H1 (cell line): ENCODE results near the gene ARRB1. TPM values are rescaled to one million over a fixed set of nuclear protein-coding genes. Genes with fewer than 3 reads are reported as not detected.

Experiments used
- CTCF ChIA-PET: fragments of 300-600 bp; sonication (Branson Sonifier 250); formaldehyde crosslinking; loops from one replicate; lab custom pipeline; 2021; ENCODE audit not compliant: partially characterized antibody; lab: Charles Lee
- POLR2A ChIA-PET: fragments of 300-600 bp; sonication (Branson Sonifier 250); formaldehyde crosslinking; loops from one replicate; lab custom pipeline; 2021; ENCODE audit warnings: inconsistent platforms; ENCODE audit not compliant: partially characterized antibody; lab: Charles Lee
- DNase-seq, 2 experiments: peaks; one replicate each; pipeline versions ENCODE4 v3.0.0 to v3.0.0-alpha.2; 2010 to 2022; ENCODE audit warnings: low spot score in 2 of 2, low read depth in 1 of 2, mixed read lengths in 1 of 2
- FAIRE-seq: peaks from 2 replicates; lab custom pipeline; 2011; peaks lifted over from hg19 to GRCh38; lab: Jason Lieb, UNC
- H2AFZ ChIP-seq: 2 replicates; pipeline ENCODE4 v1.8.1; 2012; ENCODE audit warnings: low read length, inconsistent platforms
- H2AK5ac ChIP-seq: 2 replicates; pipeline ENCODE4 v1.6.1; 2013; ENCODE audit warnings: low read depth, low read length
- H2BK120ac ChIP-seq: replicated peaks from 2 replicates; pipeline ENCODE3; 2013; ENCODE audit warnings: low read depth, low read length, inconsistent platforms
- H2BK12ac ChIP-seq: 2 replicates; pipeline ENCODE4 v1.6.1; 2013; ENCODE audit warnings: low read depth, low read length
- H2BK15ac ChIP-seq: 2 replicates; pipeline ENCODE4 v1.6.1; 2013; ENCODE audit warnings: low read length
- H2BK20ac ChIP-seq: 2 replicates; pipeline ENCODE4 v1.6.1; 2013; ENCODE audit warnings: low read length
- H2BK5ac ChIP-seq: 2 replicates; pipeline ENCODE4 v1.6.1; 2013; ENCODE audit warnings: low read depth, low read length
- H3K14ac ChIP-seq: 2 replicates; pipeline ENCODE4 v1.6.1; 2013; ENCODE audit warnings: inconsistent platforms; ENCODE audit not compliant: insufficient read length
- H3K18ac ChIP-seq: 2 replicates; pipeline ENCODE4 v1.6.1; 2013; ENCODE audit warnings: low read length; ENCODE audit errors: extremely low read depth
- H3K23ac ChIP-seq: 2 replicates; pipeline ENCODE4 v1.6.1; 2013; ENCODE audit warnings: inconsistent platforms; ENCODE audit not compliant: insufficient read length
- H3K23me2 ChIP-seq: 2 replicates; pipeline ENCODE4 v1.6.1; 2013; ENCODE audit warnings: low read depth, low read length
- H3K27ac ChIP-seq: 2 replicates; pipeline ENCODE4 v1.6.1; 2011; ENCODE audit warnings: low read depth, low read length, inconsistent platforms
- H3K27me3 ChIP-seq, 4 experiments: replicated peaks in 1 of 4; 1 replicate in 1 of 4; 2 replicates in 3 of 4; pipeline versions ENCODE4 v1.6.1 to v1.8.1; 2011 to 2013; ENCODE audit warnings: low read length in 3 of 4, mild to moderate bottlenecking in 3 of 4, inconsistent platforms in 2 of 4, mixed read lengths in 2 of 4, moderate library complexity in 1 of 4; ENCODE audit not compliant: control insufficient read depth in 3 of 4, insufficient read depth in 3 of 4; ENCODE audit errors: extremely low read depth in 1 of 4
- H3K36me3 ChIP-seq, 4 experiments: 2 replicates each; pipeline versions ENCODE4 v1.6.1 to v1.8.1; 2011 to 2013; ENCODE audit warnings: mild to moderate bottlenecking in 4 of 4, low read length in 3 of 4, moderate library complexity in 2 of 4, control low read depth in 1 of 4, inconsistent platforms in 1 of 4; ENCODE audit not compliant: insufficient read depth in 4 of 4, control insufficient read depth in 2 of 4
- H3K4ac ChIP-seq: replicated peaks from 2 replicates; pipeline ENCODE3; 2013; ENCODE audit warnings: low read length, low read depth, mixed read lengths, inconsistent platforms; ENCODE audit not compliant: insufficient read length
- H3K4me1 ChIP-seq, 4 experiments: replicated peaks in 1 of 4; 1 replicate in 1 of 4; 2 replicates in 3 of 4; pipeline versions ENCODE4 v1.6.1 to v1.8.1; 2011 to 2013; ENCODE audit warnings: low read length in 3 of 4, inconsistent platforms in 2 of 4, mixed read lengths in 1 of 4; ENCODE audit not compliant: insufficient read depth in 4 of 4, control insufficient read depth in 3 of 4
- H3K4me2 ChIP-seq, 2 experiments: 2 replicates each; pipeline versions ENCODE4 v1.6.1 to v1.8.1; 2011 to 2013; ENCODE audit warnings: low read depth in 2 of 2, low read length in 2 of 2, control low read depth in 1 of 2, inconsistent platforms in 1 of 2, mild to moderate bottlenecking in 1 of 2; ENCODE audit not compliant: insufficient read depth in 1 of 2
- H3K4me3 ChIP-seq, 4 experiments: fragments of 200-600, 300-600 bp in 1 of 4; sonication (generic), shearing (Covaris generic), sonication (Bioruptor Twin) in 1 of 4; 2 replicates each; pipeline versions ENCODE4 v1.5.1 to v1.8.1; 2011 to 2016; ENCODE audit warnings: low read length in 4 of 4, low read depth in 3 of 4, control low read depth in 2 of 4, inconsistent platforms in 2 of 4, mild to moderate bottlenecking in 2 of 4, mixed read lengths in 1 of 4, moderate library complexity in 1 of 4; ENCODE audit not compliant: insufficient read depth in 2 of 4; ENCODE audit errors: extremely low read depth in 1 of 4
- H3K56ac ChIP-seq: replicated peaks from 2 replicates; pipeline ENCODE3; 2013; ENCODE audit warnings: low read depth, mild to moderate bottlenecking, mixed read lengths, low read length, inconsistent platforms; ENCODE audit not compliant: insufficient read length
- H3K79me1 ChIP-seq: 2 replicates; pipeline ENCODE4 v1.6.1; 2013; ENCODE audit warnings: low read depth, low read length, control low read depth
- H3K79me2 ChIP-seq, 2 experiments: 2 replicates each; pipeline versions ENCODE4 v1.6.1 to v1.8.1; 2012 to 2013; ENCODE audit warnings: low read length in 2 of 2, mild to moderate bottlenecking in 2 of 2, inconsistent platforms in 1 of 2; ENCODE audit not compliant: insufficient read depth in 2 of 2, control insufficient read depth in 1 of 2
- H3K9ac ChIP-seq, 4 experiments: replicated peaks in 1 of 4; 1 replicate in 1 of 4; 2 replicates in 3 of 4; pipeline versions ENCODE4 v1.6.1 to v1.8.1; 2011 to 2013; ENCODE audit warnings: low read depth in 3 of 4, low read length in 3 of 4, control low read depth in 2 of 4, mild to moderate bottlenecking in 2 of 4, moderate library complexity in 2 of 4, inconsistent platforms in 1 of 4; ENCODE audit errors: extremely low read depth in 1 of 4
- H3K9me3 ChIP-seq, 2 experiments: 2 replicates each; pipeline versions ENCODE4 v1.6.1 to v1.8.1; 2012 to 2013; ENCODE audit warnings: mild to moderate bottlenecking in 2 of 2, moderate library complexity in 2 of 2, control low read depth in 1 of 2, inconsistent platforms in 1 of 2, low read depth in 1 of 2, low read length in 1 of 2, mixed read lengths in 1 of 2; ENCODE audit not compliant: insufficient read depth in 2 of 2
- H4K20me1 ChIP-seq, 2 experiments: replicated peaks in 1 of 2; 2 replicates each; pipeline versions ENCODE3 to v1.8.1; 2011 to 2013; ENCODE audit warnings: inconsistent platforms in 2 of 2, low read length in 2 of 2, mild to moderate bottlenecking in 1 of 2; ENCODE audit not compliant: insufficient read depth in 2 of 2, control insufficient read depth in 1 of 2
- H4K5ac ChIP-seq: 2 replicates; pipeline ENCODE4 v1.6.1; 2013; ENCODE audit warnings: low read length, low read depth, mixed read lengths, inconsistent platforms; ENCODE audit not compliant: insufficient read length
- H4K8ac ChIP-seq: 2 replicates; pipeline ENCODE4 v1.8.0; 2013; ENCODE audit warnings: mild to moderate bottlenecking, moderate library complexity, low read length, inconsistent platforms; ENCODE audit not compliant: insufficient read depth; ENCODE audit errors: extremely low read depth
- H4K91ac ChIP-seq: replicated peaks from 2 replicates; pipeline ENCODE3; 2013; ENCODE audit warnings: low read length, mixed read lengths, inconsistent platforms; ENCODE audit not compliant: insufficient read length
- CBX8 ChIP-seq: fragments of 300-800, 300-1000 bp; sonication (generic); IDR thresholded peaks from 2 replicates; pipeline ENCODE4 v1.7.1; 2016; ENCODE audit warnings: low read depth, low read length, borderline replicate concordance
- POU5F1 ChIP-seq: IDR thresholded peaks from 2 replicates; pipeline ENCODE4 v1.6.1; 2011; ENCODE audit warnings: low read depth, mild to moderate bottlenecking, low read length, moderate library complexity
- SAP30 ChIP-seq: fragments of 300-600 bp; sonication (generic); IDR thresholded peaks from 2 replicates; pipeline ENCODE4 v1.7.1; 2012; ENCODE audit warnings: low read length, moderate library complexity, mild to moderate bottlenecking, inconsistent platforms; ENCODE audit not compliant: insufficient read depth, insufficient replicate concordance
- SIRT6 ChIP-seq: IDR thresholded peaks from one replicate; pipeline ENCODE4 v1.7.1; 2012; ENCODE audit warnings: low read length, inconsistent platforms
- polyA plus RNA-seq, 7 experiments: library from polyadenylated mRNA; depleted of rRNA in 3 of 7; stranded (reverse) in 5 of 7; unstranded in 2 of 7; fragments of >200 nt in 5 of 7; fragments of 200-250 nt in 2 of 7; gene quantifications; 1 replicate in 5 of 7; 2 replicates in 1 of 7; 4 replicates in 1 of 7; pipeline versions ENCODE4 v1.2.1 to v1.2.3, GENCODE V29; 2011 to 2013; ENCODE audit warnings: missing spikeins in 2 of 7, mixed read lengths in 2 of 7
- total RNA-seq: library from RNA; stranded (reverse); fragmentation: NEBNext Ultra II Directional; extraction: Animal tissue kit (Norgen Biotek cat#: 25700); gene quantifications from 2 replicates; pipeline ENCODE4 v1.2.1, GENCODE V29; 2021

The ARRB1 gene
- total and polyA plus RNA-seq, 2 of the 8 experiments (the other 6 are each of a cell fraction or from before 2014, with no cell fraction given) = 9.4 to 31.8 TPM

DNA sequence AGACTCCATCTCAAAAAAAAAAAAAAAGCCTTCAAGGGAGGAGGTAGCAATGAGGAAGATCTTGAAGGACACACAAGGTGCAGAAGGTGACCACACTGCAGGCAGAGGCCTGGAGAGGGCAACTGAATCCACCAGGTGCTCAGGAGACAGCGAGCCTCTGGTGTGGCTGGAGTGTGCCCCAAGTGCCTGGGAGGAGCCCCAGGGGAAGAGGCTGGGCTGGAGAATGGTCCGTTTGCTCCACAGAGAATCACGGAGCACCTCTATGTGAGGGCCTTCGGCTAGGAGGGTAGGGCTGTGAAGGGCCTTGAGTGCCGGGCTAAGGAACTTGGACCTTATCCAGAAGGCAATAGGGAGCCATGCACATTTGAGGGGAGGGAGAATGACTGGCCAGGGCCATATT lies 50.3 kb downstream of the ARRB1 start (continued):
- TF ChIP-seq CBX8 (no peak), POU5F1 (no peak)

DNA sequence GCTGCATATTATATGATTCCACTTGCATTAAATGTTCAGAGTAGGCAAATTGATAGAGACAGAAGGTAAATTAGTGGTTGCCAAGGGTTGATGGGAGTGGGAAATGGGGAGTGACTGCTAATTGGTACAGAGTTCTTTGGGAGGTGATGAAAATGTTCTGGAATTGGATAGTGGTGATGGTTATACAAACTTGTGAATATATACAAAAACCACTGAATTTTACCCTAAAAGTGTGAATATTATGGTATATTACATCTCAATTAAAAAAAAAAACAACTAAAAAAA lies 52.5 kb downstream of the ARRB1 start:
- no peaks in the 10 kb centered on the region for H4K20me1 ChIP-seq
- no peak for FAIRE-seq
- CTCF ChIA-PET = no interaction called here

More for the DNA sequence above, 52.5 kb downstream of the ARRB1 start:
- Histone ChIP-seq H3K9me3 (no peaks in the 10 kb centered on the region), H3K56ac (no peak overlapping the region), H4K8ac (no peak overlapping the region), H2AK5ac (no peak overlapping the region), H3K27ac (no peak overlapping the region), H3K36me3 (no peaks in the 10 kb centered on the region), H3K23ac (no peak overlapping the region), H3K79me1 (no peaks in the 10 kb centered on the region), H3K4me3 (no peak overlapping the region), H3K9ac (no peak overlapping the region), H2BK12ac (no peak overlapping the region), H3K14ac (no peak overlapping the region), H3K4me1 (peaks cover 0 to 7% (median 3%) of the 10 kb centered on the region in 4 experiments; a peak in 5 of 7 replicates), H3K23me2 (no peaks in the 10 kb centered on the region), H2BK15ac (no peak overlapping the region), H2BK5ac (no peak overlapping the region), H3K27me3 (no peaks in the 10 kb centered on the region), H2AFZ (no peak overlapping the region), H4K5ac (no peak overlapping the region), H2BK20ac (no peak overlapping the region), H3K4me2 (no peak overlapping the region), H3K18ac (no peak overlapping the region), H2BK120ac (no peak overlapping the region), H3K79me2 (no peaks in the 10 kb centered on the region), H4K91ac (no peak overlapping the region), H3K4ac (no peak overlapping the region)
- no peak for DNase-seq
- POLR2A ChIA-PET = no interaction called here
- TF ChIP-seq SIRT6 = no peak
- no peak for TF ChIP-seq SAP30
